Transverse colon (tissue), 4 donors: ENCODE results near the gene PARL. TPM values are rescaled to one million over a fixed set of nuclear protein-coding genes. Genes with fewer than 3 reads are reported as not detected.

Experiments
- DNase-seq: peaks from one replicate; pipeline ENCODE4 v3.0.0-alpha.2; 2019
- H3K27ac ChIP-seq, 4 donors: fragments of 200-600 bp; sonication (generic); 2 replicates each; pipeline ENCODE4 v1.5.1; 2016 to 2018; ENCODE audit warnings: inconsistent platforms in 4 of 4
- H3K27me3 ChIP-seq: fragments of 200-600 bp; sonication (generic); 2 replicates; pipeline ENCODE4 v1.5.1; 2017; ENCODE audit warnings: inconsistent platforms
- H3K36me3 ChIP-seq, 4 donors: fragments of 200-600 bp; sonication (generic); 2 replicates each; pipeline ENCODE4 v1.5.1; 2017 to 2019; ENCODE audit warnings: inconsistent platforms in 4 of 4
- H3K4me1 ChIP-seq, 4 donors: fragments of 200-600 bp; sonication (generic); 2 replicates each; pipeline ENCODE4 v1.5.1; 2017 to 2020; ENCODE audit warnings: inconsistent platforms in 4 of 4
- H3K4me3 ChIP-seq, 4 donors: fragments of 200-600 bp; sonication (generic); 1 replicate in 1 of 4; 2 replicates in 3 of 4; pipeline versions ENCODE4 v1.5.1 to v1.6.1; 2017 to 2019; ENCODE audit warnings: inconsistent platforms in 4 of 4
- H3K9me3 ChIP-seq, 2 donors: fragments of 200-600 bp; sonication (generic); 2 replicates each; pipeline ENCODE4 v1.5.1; 2017 to 2019; ENCODE audit warnings: inconsistent platforms in 2 of 2
- EP300 ChIP-seq: sonication (generic); formaldehyde crosslinking; IDR thresholded peaks from one replicate; pipeline ENCODE4 v1.6.1; 2017; ENCODE audit warnings: antibody characterized with exemption, low read depth
- POLR2A ChIP-seq: fragments of 450-650 bp; IDR thresholded peaks from one replicate; pipeline ENCODE4 v1.6.1; 2016; ENCODE audit warnings: antibody characterized with exemption, mild to moderate bottlenecking, moderate library complexity
- POLR2AphosphoS5 ChIP-seq, 3 donors: sonication (generic); formaldehyde crosslinking; IDR thresholded peaks; one replicate each; pipeline ENCODE4 v1.6.1; 2016; ENCODE audit warnings: antibody characterized with exemption in 3 of 3
- WGBS, 2 donors: methylation state at CpG; one replicate each; pipeline ENCODE4 v1.1.5; 2018; ENCODE audit warnings: low coverage in 1 of 2; 5-methylcytosine and 5-hydroxymethylcytosine counted together
- in situ Hi-C, 4 donors: fragments of 200-750 bp; cut with MboI; loops; one replicate each; pipeline versions ENCODE4 v1.15.0 to v1.15.1; 2017; ENCODE audit warnings: low sequenced_read_pairs in 3 of 4, low pct_ligation_motif_present in 1 of 4, low pct_unique_long_range_greater_than_20kb in 1 of 4
- intact Hi-C: fragments of 100-400 bp; cut with DNase I; formaldehyde crosslinking; loops from one replicate; pipeline ENCODE4 v1.15.1; 2023; ENCODE audit warnings: low total_unique reads
- total RNA-seq, 4 donors: library from RNA; depleted of rRNA; stranded (reverse); fragments of >200 nt; gene quantifications; one replicate each; pipeline ENCODE4 v1.1.0, GENCODE V29; 2016
- TF ChIP-seq, protein P1 (sequence below), 5 experiments: fragments of 200-600 bp in 3 of 5; fragments of 450-650 bp in 2 of 5; sonication (generic) in 3 of 5; IDR thresholded peaks; 1 replicate in 2 of 5; 2 replicates in 3 of 5; pipeline ENCODE4 v1.5.1; 2016 to 2017; ENCODE audit warnings: antibody characterized with exemption in 5 of 5, inconsistent platforms in 3 of 5, mild to moderate bottlenecking in 2 of 5, moderate library complexity in 1 of 5

Gene PARL
- total RNA-seq, 4 donors from 2014 or later, result 27.3 to 61.3 (median 48.8) TPM

DNA sequence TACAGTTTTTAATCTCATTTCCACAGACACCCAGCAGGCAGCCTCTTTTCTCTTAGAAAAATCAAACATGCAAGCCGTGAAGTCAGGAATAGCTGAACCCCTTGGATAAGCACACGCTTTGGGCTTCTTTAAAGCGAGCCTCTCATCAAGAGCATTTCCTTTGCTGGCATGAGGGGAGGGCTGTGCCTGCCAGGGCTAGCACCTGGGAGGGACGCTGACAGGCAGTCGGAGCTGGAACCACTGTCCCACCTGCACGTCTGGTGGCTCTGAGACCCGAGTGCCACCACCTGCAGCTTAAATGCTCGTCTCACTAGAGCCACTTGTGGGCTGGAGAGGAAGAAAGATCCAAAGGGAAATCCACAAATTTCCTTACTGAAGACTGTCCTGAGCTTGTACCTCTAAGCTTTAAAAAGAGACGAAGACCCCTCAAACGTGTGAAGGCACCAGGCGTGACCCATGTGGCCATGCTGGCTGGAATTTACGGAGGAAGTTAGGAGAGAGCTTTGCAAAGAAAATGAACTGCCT is 68.7 kb downstream of the PARL start:
- in situ Hi-C loops (no loop called here), intact Hi-C loops (no loop called here)
- no peaks in the 10 kb centered on the region for H3K9me3 ChIP-seq
- DNase-seq, result no peak
- H3K27me3 ChIP-seq, result no peaks in the 10 kb centered on the region
- peaks cover 0 to 4% (median 0%) of the 10 kb centered on the region in 4 donors for H3K36me3 ChIP-seq
- no peak overlapping the region for H3K4me3 ChIP-seq
- WGBS, 2 donors, result 88% methylated on average over 12 of the region's 12 CpGs; no CpG with 5 or more reads in 1 of the 2 donors
- H3K4me1 ChIP-seq, result no peaks in the 10 kb centered on the region
- no peak overlapping the region for H3K27ac ChIP-seq
- TF ChIP-seq POLR2AphosphoS5 (IDR thresholded peaks at IDR 0.05) (no peak), EP300 (no peak), POLR2A (no peak)
- TF ChIP-seq, protein P1, sequence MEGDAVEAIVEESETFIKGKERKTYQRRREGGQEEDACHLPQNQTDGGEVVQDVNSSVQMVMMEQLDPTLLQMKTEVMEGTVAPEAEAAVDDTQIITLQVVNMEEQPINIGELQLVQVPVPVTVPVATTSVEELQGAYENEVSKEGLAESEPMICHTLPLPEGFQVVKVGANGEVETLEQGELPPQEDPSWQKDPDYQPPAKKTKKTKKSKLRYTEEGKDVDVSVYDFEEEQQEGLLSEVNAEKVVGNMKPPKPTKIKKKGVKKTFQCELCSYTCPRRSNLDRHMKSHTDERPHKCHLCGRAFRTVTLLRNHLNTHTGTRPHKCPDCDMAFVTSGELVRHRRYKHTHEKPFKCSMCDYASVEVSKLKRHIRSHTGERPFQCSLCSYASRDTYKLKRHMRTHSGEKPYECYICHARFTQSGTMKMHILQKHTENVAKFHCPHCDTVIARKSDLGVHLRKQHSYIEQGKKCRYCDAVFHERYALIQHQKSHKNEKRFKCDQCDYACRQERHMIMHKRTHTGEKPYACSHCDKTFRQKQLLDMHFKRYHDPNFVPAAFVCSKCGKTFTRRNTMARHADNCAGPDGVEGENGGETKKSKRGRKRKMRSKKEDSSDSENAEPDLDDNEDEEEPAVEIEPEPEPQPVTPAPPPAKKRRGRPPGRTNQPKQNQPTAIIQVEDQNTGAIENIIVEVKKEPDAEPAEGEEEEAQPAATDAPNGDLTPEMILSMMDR (IDR thresholded peaks at IDR 0.05), result no peak

DNA sequence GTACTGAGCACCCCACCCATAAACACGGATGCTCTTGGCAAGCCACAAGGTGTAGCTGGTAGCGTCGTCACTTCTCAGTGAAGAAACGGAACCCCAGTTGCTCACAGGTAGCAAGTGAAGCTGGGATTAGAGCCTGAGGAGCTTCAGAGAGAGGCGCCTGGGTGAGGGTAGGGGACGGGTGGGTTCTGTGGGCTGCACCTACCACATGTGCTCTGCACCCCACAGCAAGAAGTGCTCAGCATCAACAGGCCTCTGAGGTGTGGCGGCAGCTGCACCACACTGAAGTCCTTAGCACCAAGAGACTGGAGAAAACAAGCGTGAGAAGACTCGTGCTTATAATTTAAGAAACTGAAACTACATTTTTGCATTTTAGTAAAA is 69.1 kb downstream of the PARL start:
- DNase-seq, result no peak
- no peak overlapping the region for H3K27ac ChIP-seq
- peaks cover 0 to 4% (median under 1%) of the 10 kb centered on the region in 4 donors for H3K36me3 ChIP-seq
- H3K9me3 ChIP-seq, result no peaks in the 10 kb centered on the region
- intact Hi-C loops (no loop called here), in situ Hi-C loops (no loop called here)
- no peak overlapping the region for H3K4me3 ChIP-seq
- no peaks in the 10 kb centered on the region for H3K4me1 ChIP-seq
- TF ChIP-seq POLR2AphosphoS5 (IDR thresholded peaks at IDR 0.05), result no peak
- no peak for TF ChIP-seq EP300
- no peak for TF ChIP-seq POLR2A
- TF ChIP-seq, protein P1 (IDR thresholded peaks at IDR 0.05), result no peak
- H3K27me3 ChIP-seq, result no peaks in the 10 kb centered on the region
- WGBS, 2 donors, result 65 to 89% methylated on average over 3 to 9 of the region's 9 CpGs

DNA sequence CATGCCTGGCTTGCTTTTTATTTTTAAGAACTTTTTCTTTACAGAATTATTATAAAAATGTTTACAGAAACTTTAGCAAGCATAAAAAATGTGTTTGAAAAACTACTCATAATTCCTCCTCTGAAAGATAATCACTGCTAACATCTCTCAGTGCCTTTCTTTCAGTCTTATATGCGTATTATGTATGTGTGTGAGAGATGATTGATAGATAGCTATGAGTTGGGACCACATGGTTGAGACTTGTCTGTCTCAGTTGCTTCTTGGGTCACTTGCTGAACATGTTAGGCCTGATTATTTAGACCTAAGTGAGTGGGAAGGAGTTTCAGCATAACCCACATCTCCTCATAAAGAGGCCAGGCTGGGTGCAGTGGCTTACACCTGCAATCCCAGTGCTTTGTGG is 70.4 kb downstream of the PARL start:
- Histone ChIP-seq H3K4me1 (no peaks in the 10 kb centered on the region), H3K27me3 (no peaks in the 10 kb centered on the region), H3K9me3 (no peaks in the 10 kb centered on the region), H3K27ac (no peak overlapping the region), H3K36me3 (peaks cover 0 to 12% (median 2%) of the 10 kb centered on the region in 4 donors), H3K4me3 (no peak overlapping the region)
- in situ Hi-C loops, result no loop called here
- WGBS, 2 donors, result 100% methylated on average over 1 of the region's 1 CpG
- intact Hi-C loops, result no loop called here
- no peak for DNase-seq
- TF ChIP-seq, protein P1 (IDR thresholded peaks at IDR 0.05), result no peak
- TF ChIP-seq POLR2A (no peak), EP300 (no peak), POLR2AphosphoS5 (IDR thresholded peaks at IDR 0.05) (no peak)

DNA sequence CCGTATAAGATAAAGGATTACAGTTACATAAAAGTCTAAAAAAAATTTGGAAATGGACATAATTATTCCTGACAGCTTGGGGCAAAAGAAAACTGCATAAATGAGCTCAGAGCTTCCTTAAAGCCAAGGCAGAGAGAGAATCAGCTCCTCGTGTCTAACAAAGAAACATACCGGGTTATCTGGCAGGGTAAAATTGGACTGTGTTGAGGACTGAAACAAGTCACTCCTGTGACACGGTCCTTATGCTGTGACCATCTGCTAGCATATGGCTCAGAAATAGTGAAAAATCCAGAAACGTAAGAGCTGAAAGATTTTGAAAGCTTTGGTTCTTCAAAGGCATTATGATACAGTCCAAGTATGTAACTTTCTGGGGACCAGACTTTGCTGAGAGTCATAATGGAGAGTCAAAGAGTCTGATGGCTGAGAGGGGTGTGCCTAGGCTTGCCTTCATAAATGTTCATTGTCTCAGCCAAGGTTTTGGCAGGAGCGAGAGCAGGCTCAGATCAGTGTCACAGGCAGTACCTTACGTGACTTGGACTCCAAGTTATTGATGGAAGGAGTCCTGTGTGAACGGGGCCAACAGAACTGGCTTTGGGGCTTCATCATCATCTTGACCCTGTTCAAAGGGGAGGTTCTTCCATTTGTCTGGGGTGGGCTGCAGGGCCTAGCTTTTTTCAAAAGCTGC is 71.8 kb downstream of the PARL start:
- intact Hi-C loops (no loop called here), in situ Hi-C loops (no loop called here)

More for the DNA sequence above, 71.8 kb downstream of the PARL start:
- Histone ChIP-seq H3K9me3 (no peaks in the 10 kb centered on the region), H3K27me3 (no peaks in the 10 kb centered on the region), H3K36me3 (peaks cover 0 to 15% (median 5%) of the 10 kb centered on the region in 4 donors), H3K4me1 (no peaks in the 10 kb centered on the region), H3K27ac (no peak overlapping the region), H3K4me3 (no peak overlapping the region)
- WGBS, 2 donors, result 70 to 87% methylated on average over 2 to 8 of the region's 8 CpGs
- no peak for DNase-seq
- TF ChIP-seq POLR2AphosphoS5 (IDR thresholded peaks at IDR 0.05) (no peak), EP300 (no peak), POLR2A (no peak)
- TF ChIP-seq, protein P1 (IDR thresholded peaks at IDR 0.05), result no peak
